Activated CD8-positive, alpha-beta memory T cell treated with anti-CD3 and anti-CD28 coated beads, Interleukin-2, amount 50 U/mL, for 1 hour (primary cell): ENCODE measurements around the gene RAMAC.
A peak's percentile ranks its signal among the peaks of the same experiment; 100 is the strongest.
"Not testable (repeated sequence)": the region's sequence is repeated elsewhere in the genome, so short reads cannot be mapped to it uniquely, and the experiment has no call there.

Experiments
- DNase-seq: peaks from one replicate; pipeline ENCODE4 v3.0.0-alpha.2; 2020; ENCODE audit errors: extremely low read depth

RAMAC gene

GRCh38 chr15:82968066-82968465, 17.9 kb upstream of the RAMAC start:
- DNase-seq: no peak

- DNase-seq: no peak
These were observed 16.7 kb upstream of the RAMAC start for GRCh38 chr15:82969353-82969752.

- DNase-seq: no peak
These were observed 15.8 kb upstream of the RAMAC start for GRCh38 chr15:82970078-82970686.

- no peak for DNase-seq
These were observed 15.3 kb upstream of the RAMAC start for GRCh38 chr15:82970696-82971095.

- DNase-seq: no peak
These were observed 14.6 kb upstream of the RAMAC start for GRCh38 chr15:82971218-82971984.

GRCh38 chr15:82972990-82973389, 13.0 kb upstream of the RAMAC start:
- DNase-seq: no peak

GRCh38 chr15:82977076-82977475, 8.9 kb upstream of the RAMAC start:
- no peak for DNase-seq

GRCh38 chr15:82978438-82978837, 7.6 kb upstream of the RAMAC start:
- DNase-seq: no peak

GRCh38 chr15:82979726-82980125, 6.3 kb upstream of the RAMAC start:
- DNase-seq: no peak

- no peak for DNase-seq
These were observed 5.0 kb upstream of the RAMAC start for GRCh38 chr15:82980981-82981380.

- DNase-seq: no peak
These were observed 401 bp downstream of the RAMAC start for GRCh38 chr15:82986442-82986780.

GRCh38 chr15:82992436-82992998, 6.5 kb downstream of the RAMAC start:
- no peak for DNase-seq

GRCh38 chr15:82993144-82993543, 7.1 kb downstream of the RAMAC start:
- no peak for DNase-seq

- DNase-seq: no peak
These were observed 9.1 kb downstream of the RAMAC start for GRCh38 chr15:82995076-82995475.

- DNase-seq: no peak
These were observed 9.9 kb downstream of the RAMAC start for GRCh38 chr15:82995938-82996337.

- DNase-seq: no peak
These were observed 13.4 kb downstream of the RAMAC start for GRCh38 chr15:82999426-82999825.

GRCh38 chr15:82999905-83000671, 14.1 kb downstream of the RAMAC start:
- DNase-seq: no peak

GRCh38 chr15:83000672-83001031, 14.6 kb downstream of the RAMAC start:
- not testable (repeated sequence) for DNase-seq

GRCh38 chr15:83010709-83011270, 24.8 kb downstream of the RAMAC start:
- peak; percentile 48 for DNase-seq

GRCh38 chr15:83011271-83012075, 25.5 kb downstream of the RAMAC start, which contains the start of gene C15orf40:
C15orf40 (minus strand) TSS chr15:83011639; CDS start chr15:83011607, 32 bp downstream.
- peak; percentile 69 for DNase-seq

- no peak for DNase-seq
These were observed 26.0 kb downstream of the RAMAC start for GRCh38 chr15:83012076-83012426.
